Sigmoid colon (tissue), 7 donors: ENCODE results near the gene TSC2. TPM values are rescaled to one million over a fixed set of nuclear protein-coding genes. Genes with fewer than 3 reads are reported as not detected.

ENCODE experiments used
- DNase-seq: peaks from one replicate; pipeline ENCODE4 v3.0.0-alpha.2; 2019
- H3K27ac ChIP-seq, 4 donors: fragments of 200-600 bp; sonication (generic); one replicate each; pipeline ENCODE4 v1.5.1; 2016 to 2019; ENCODE audit warnings: mild to moderate bottlenecking in 1 of 4
- H3K27me3 ChIP-seq, 3 donors: fragments of 200-600 bp; sonication (generic); one replicate each; pipeline ENCODE4 v1.5.1; 2019; ENCODE audit warnings: mild to moderate bottlenecking in 1 of 3
- H3K36me3 ChIP-seq, 4 donors: fragments of 200-600 bp; sonication (generic); one replicate each; pipeline ENCODE4 v1.5.1; 2016 to 2019
- H3K4me1 ChIP-seq, 4 donors: fragments of 200-600 bp; sonication (generic); one replicate each; pipeline ENCODE4 v1.5.1; 2017 to 2019
- H3K4me3 ChIP-seq, 4 donors: fragments of 200-600 bp; sonication (generic); one replicate each; pipeline ENCODE4 v1.5.1; 2017 to 2019; ENCODE audit warnings: mild to moderate bottlenecking in 2 of 4, moderate library complexity in 1 of 4
- H3K9me3 ChIP-seq, 4 donors: fragments of 200-600 bp in 3 of 4; sonication (generic) in 3 of 4; one replicate each; pipeline versions ENCODE4 v1.5.1 to v1.6.1; 2013 to 2019
- CTCF ChIP-seq, 4 experiments: fragments of 450-650 bp in 3 of 4; fragments of 200-600 bp in 1 of 4; IDR thresholded peaks; one replicate each; pipeline ENCODE4 v1.5.1; 2016 to 2019; ENCODE audit warnings: antibody characterized with exemption in 4 of 4, mild to moderate bottlenecking in 3 of 4, moderate library complexity in 2 of 4
- EP300 ChIP-seq, 4 donors: sonication (generic); formaldehyde crosslinking; IDR thresholded peaks; one replicate each; pipeline ENCODE4 v1.6.1; 2017; ENCODE audit warnings: antibody characterized with exemption in 4 of 4
- POLR2A ChIP-seq, 2 donors: fragments of 450-650 bp; IDR thresholded peaks; one replicate each; pipeline ENCODE4 v1.6.1; 2016; ENCODE audit warnings: antibody characterized with exemption in 2 of 2, mild to moderate bottlenecking in 2 of 2, moderate library complexity in 2 of 2
- POLR2AphosphoS5 ChIP-seq, 4 donors: sonication (generic); formaldehyde crosslinking; IDR thresholded peaks; one replicate each; pipeline ENCODE4 v1.6.1; 2017; ENCODE audit warnings: antibody characterized with exemption in 4 of 4
- WGBS, 2 donors: extraction: QIAGEN DNeasy Blood & Tissue Kit; methylation state at CpG; one replicate each; pipeline ENCODE4 v1.1.7; 2013; 5-methylcytosine and 5-hydroxymethylcytosine counted together
- intact Hi-C: fragments of 100-400 bp; cut with DNase I; formaldehyde crosslinking; loops from one replicate; pipeline ENCODE4 v1.15.1; 2023
- polyA plus RNA-seq, 3 donors: library from polyadenylated mRNA; stranded (reverse); fragments of 200-250 nt; gene quantifications; one replicate each; pipeline ENCODE4 v1.2.3, GENCODE V29; 2013
- total RNA-seq, 4 donors: library from RNA; depleted of rRNA; stranded (reverse); fragments of >200 nt; gene quantifications; one replicate each; pipeline ENCODE4 v1.1.0, GENCODE V29; 2016
- donor health status: healthy with polysubstance abuse.
- donor health status: Bipolar disorder and iron deficiency.
- donor health status: healthy.

Gene TSC2
- total and polyA plus RNA-seq, 7 donors = 16.9 to 80.9 (median 34.6) TPM

DNA sequence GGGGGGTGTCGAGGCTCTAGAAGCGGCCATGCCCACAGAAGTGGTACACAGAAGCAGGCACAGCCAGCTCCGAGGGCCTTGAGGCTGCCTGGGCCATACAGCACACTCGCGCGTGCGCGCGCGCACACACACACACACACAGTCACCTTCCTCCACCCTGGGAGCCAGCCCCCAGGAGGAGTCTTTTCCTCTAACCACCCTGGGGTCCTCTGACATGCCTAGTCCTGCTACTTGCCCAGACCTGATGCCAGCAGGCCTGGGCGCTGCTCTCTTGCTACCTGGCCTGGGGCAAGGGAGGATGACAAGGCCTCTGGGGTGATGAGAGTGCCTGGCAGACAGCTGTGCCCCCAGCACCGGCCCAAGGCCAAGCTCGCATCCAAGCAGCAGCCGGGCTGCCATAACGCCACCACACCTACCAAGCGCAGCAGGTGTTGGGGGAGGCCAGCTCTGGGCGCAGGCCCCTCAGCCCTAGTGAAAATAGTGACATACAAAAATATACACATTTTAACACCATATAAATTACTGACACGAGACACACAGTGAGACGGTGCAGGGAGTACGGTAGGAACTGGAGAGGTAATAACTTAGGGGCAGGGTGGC is 41.1 kb downstream of the TSC2 start:
- 86% methylated on average over 20 of the region's 20 CpGs for WGBS, 2 donors

GRCh38 chr16:2089706-2090480 is 42.1 kb downstream of the TSC2 start:
- Histone ChIP-seq H3K9me3 (no peaks in the 10 kb centered on the region), H3K4me3 (no peak overlapping the region), H3K27ac (peak overlapping the region; percentile 53 to 84 (median 76)), H3K4me1 (peaks cover 0 to 25% (median 22%) of the 10 kb centered on the region in 4 donors), H3K36me3 (peaks cover 48 to 95% (median 64%) of the 10 kb centered on the region in 4 donors), H3K27me3 (no peaks in the 10 kb centered on the region)
- peak in 1 of 4 donors; percentile 21 for TF ChIP-seq POLR2AphosphoS5 (IDR thresholded peaks at IDR 0.05)
- TF ChIP-seq CTCF (IDR thresholded peaks at IDR 0.05) = no peak
- TF ChIP-seq POLR2A (IDR thresholded peaks at IDR 0.05) = no peak
- no peak for TF ChIP-seq EP300 (IDR thresholded peaks at IDR 0.05)
- DNase-seq = no peak
- 67 to 90% methylated on average over 44 of the region's 44 CpGs for WGBS, 2 donors
- intact Hi-C loops = no loop called here

More for the DNA sequence above, 41.1 kb downstream of the TSC2 start:
- Histone ChIP-seq H3K27ac (peak overlapping the region in 1 of 4 donors; percentile 12), H3K36me3 (peaks cover 38 to 94% (median 56%) of the 10 kb centered on the region in 4 donors), H3K4me1 (peaks cover 0 to 28% (median 23%) of the 10 kb centered on the region in 4 donors), H3K4me3 (no peak overlapping the region), H3K27me3 (no peaks in the 10 kb centered on the region), H3K9me3 (no peaks in the 10 kb centered on the region)
- DNase-seq = no peak
- intact Hi-C loops = no loop called here
- TF ChIP-seq POLR2AphosphoS5 (IDR thresholded peaks at IDR 0.05) (no peak), POLR2A (IDR thresholded peaks at IDR 0.05) (no peak), CTCF (IDR thresholded peaks at IDR 0.05) (no peak), EP300 (IDR thresholded peaks at IDR 0.05) (no peak)

- Histone ChIP-seq H3K27ac (peak overlapping the region; percentile 53 to 84 (median 76)), H3K9me3 (no peaks in the 10 kb centered on the region), H3K4me1 (peaks cover 0 to 25% (median 22%) of the 10 kb centered on the region in 4 donors), H3K27me3 (no peaks in the 10 kb centered on the region), H3K4me3 (no peak overlapping the region), H3K36me3 (peaks cover 51 to 98% (median 68%) of the 10 kb centered on the region in 4 donors)
- intact Hi-C loops = no loop called here
- 28 to 80% methylated on average over 14 of the region's 14 CpGs for WGBS, 2 donors
- TF ChIP-seq POLR2AphosphoS5 (IDR thresholded peaks at IDR 0.05) (no peak), POLR2A (IDR thresholded peaks at IDR 0.05) (no peak), EP300 (IDR thresholded peaks at IDR 0.05) (no peak), CTCF (IDR thresholded peaks at IDR 0.05) (no peak)
- DNase-seq = no peak
These were observed 42.6 kb downstream of the TSC2 start for GRCh38 chr16:2090481-2090776.

DNA sequence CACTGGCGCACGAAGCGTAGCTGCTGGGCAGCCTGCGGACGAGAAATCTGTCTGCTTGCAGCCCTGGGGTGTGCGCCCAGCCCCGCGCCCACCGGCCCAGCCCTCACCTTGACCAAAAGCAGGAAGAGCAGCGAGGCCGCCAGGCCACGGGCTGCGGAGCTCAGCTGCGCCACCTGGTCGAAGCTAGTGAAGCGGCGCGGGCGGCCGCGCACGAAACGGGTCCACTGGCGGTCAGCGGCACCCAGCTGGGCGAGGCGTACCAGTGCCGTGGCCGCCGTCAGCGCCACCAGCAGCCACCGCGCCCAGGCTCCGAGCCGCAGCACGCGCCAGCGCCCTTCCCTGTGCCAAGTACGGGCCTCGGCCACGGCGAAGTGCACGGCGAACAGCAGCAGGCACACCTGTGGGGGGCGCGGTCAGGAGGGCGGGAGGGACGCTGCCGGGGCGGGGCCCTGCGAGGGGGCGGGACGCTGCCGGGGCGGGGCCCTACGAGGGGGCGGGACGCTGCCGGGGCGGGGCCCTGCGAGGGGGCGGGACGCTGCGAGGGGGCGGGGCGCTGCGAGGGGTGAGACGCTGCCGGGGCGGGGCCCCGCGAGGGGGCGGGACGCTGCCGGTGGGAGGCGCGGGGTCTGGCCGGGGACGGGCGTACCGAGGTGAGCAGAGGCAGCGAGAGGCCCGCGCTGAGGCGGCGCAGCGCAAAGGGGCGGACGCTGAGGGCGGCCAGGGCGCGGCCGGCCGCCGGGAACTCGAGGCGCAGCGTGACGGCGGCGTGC is 43.2 kb downstream of the TSC2 start:
- 14 to 62% methylated on average over 101 of the region's 101 CpGs for whole genome bisulfite sequencing, 2 donors
- peaks cover 0 to 25% (median 22%) of the 10 kb centered on the region in 4 donors for H3K4me1 ChIP-seq

More for the DNA sequence above, 43.2 kb downstream of the TSC2 start:
- peak overlapping the region; percentile 69 to 84 (median 76) for H3K27ac ChIP-seq
- TF ChIP-seq POLR2A (IDR thresholded peaks at IDR 0.05) = no peak
- no peak for TF ChIP-seq EP300 (IDR thresholded peaks at IDR 0.05)
- peak in 1 of 4 donors; percentile 4 for TF ChIP-seq POLR2AphosphoS5 (IDR thresholded peaks at IDR 0.05)
- no peak for DNase-seq
- H3K36me3 ChIP-seq = peaks cover 57 to 98% (median 73%) of the 10 kb centered on the region in 4 donors
- H3K9me3 ChIP-seq = no peaks in the 10 kb centered on the region
- H3K27me3 ChIP-seq = no peaks in the 10 kb centered on the region
- peak overlapping the region in 2 of 4 donors; percentile 3 to 6 for H3K4me3 ChIP-seq
- intact Hi-C loops = no loop called here
